Tibial nerve (tissue), 4 donors: ENCODE results near the gene EPS8.

ENCODE experiments used
- EP300 ChIP-seq, 2 donors: sonication (generic); formaldehyde crosslinking; IDR thresholded peaks; one replicate each; pipeline ENCODE4 v1.6.1; 2017; ENCODE audit warnings: antibody characterized with exemption in 2 of 2, mild to moderate bottlenecking in 1 of 2
- TF ChIP-seq, protein P1 (sequence below), 5 experiments: fragments of 200-600 bp in 3 of 5; fragments of 450-650 bp in 2 of 5; sonication (generic) in 3 of 5; IDR thresholded peaks; one replicate each; pipeline ENCODE4 v1.5.1; 2016 to 2019; ENCODE audit warnings: antibody characterized with exemption in 5 of 5, mild to moderate bottlenecking in 3 of 5, moderate library complexity in 2 of 5

DNA sequence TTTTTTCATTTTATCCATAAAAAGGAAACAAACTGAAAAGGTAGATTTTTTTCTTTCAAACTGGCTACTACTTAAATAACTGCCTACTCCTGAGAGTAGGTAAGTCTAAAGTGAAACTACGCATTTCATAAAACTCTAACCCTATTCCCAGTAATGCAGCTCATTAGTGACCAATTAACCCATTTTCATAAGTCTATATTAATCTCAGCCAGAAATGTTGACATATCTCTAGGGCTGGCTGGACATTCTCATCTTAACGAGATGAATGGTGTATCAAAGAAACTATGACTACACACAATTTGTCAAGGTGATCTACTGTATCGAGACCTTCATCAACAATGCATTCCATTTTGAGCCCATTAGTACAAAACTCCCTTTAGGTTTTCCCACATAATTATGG is 57.2 kb downstream of the EPS8 start:
- TF ChIP-seq, protein P1, sequence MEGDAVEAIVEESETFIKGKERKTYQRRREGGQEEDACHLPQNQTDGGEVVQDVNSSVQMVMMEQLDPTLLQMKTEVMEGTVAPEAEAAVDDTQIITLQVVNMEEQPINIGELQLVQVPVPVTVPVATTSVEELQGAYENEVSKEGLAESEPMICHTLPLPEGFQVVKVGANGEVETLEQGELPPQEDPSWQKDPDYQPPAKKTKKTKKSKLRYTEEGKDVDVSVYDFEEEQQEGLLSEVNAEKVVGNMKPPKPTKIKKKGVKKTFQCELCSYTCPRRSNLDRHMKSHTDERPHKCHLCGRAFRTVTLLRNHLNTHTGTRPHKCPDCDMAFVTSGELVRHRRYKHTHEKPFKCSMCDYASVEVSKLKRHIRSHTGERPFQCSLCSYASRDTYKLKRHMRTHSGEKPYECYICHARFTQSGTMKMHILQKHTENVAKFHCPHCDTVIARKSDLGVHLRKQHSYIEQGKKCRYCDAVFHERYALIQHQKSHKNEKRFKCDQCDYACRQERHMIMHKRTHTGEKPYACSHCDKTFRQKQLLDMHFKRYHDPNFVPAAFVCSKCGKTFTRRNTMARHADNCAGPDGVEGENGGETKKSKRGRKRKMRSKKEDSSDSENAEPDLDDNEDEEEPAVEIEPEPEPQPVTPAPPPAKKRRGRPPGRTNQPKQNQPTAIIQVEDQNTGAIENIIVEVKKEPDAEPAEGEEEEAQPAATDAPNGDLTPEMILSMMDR (IDR thresholded peaks at IDR 0.05): no peak
- TF ChIP-seq EP300 (IDR thresholded peaks at IDR 0.05): no peak
